GM11168 (cell line): ENCODE results near the gene SLC8A3.

ENCODE experiments used
- in situ Hi-C: fragments of 300-500 bp; cut with MboI; formaldehyde crosslinking; loops from one replicate; pipeline ENCODE4 v1.12.0; 2022; ENCODE audit warnings: low sequenced_read_pairs; ENCODE audit not compliant: unreplicated experiment

Gene SLC8A3

GRCh38 chr14:70130482-70130881 is 58.3 kb downstream of the SLC8A3 start:
- in situ Hi-C loops = no loop called here

- in situ Hi-C loops = no loop called here
Measured at GRCh38 chr14:70127186-70127585, 61.6 kb downstream of the SLC8A3 start.

- in situ Hi-C loops = no loop called here
Measured at GRCh38 chr14:70123796-70124195, 65.0 kb downstream of the SLC8A3 start.

GRCh38 chr14:70121521-70121920 is 67.2 kb downstream of the SLC8A3 start:
- in situ Hi-C loops = no loop called here

GRCh38 chr14:70118064-70118463 is 70.7 kb downstream of the SLC8A3 start:
- in situ Hi-C loops = no loop called here

- in situ Hi-C loops = no loop called here
Measured at GRCh38 chr14:70116278-70116677, 72.5 kb downstream of the SLC8A3 start.

DNA sequence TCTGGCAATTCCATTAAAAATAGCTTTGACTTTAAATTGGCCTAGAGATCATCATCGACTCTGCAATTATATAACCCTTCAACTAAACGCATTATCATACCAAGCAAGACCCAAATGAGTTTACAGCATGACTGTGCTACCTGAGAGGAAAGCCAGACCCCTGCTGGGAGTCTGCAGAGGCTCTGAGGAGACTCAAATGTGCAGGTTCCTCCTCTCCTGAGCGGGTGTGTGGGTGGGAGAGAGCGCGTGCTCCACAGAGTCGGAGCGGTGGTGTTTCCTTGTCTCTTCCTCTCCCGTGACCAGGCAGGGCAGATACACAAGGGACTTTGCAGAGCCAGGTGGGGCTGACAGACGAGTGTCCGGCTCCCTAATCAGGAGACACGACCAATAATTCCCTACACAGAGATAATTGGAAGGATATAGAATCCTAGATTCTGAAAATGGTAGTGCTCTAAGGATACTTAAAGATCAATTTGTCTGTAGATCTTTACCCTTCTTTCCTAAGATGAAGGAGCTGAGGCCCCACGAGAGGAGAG is 74.1 kb downstream of the SLC8A3 start:
- in situ Hi-C loops = no loop called here

- in situ Hi-C loops = no loop called here
Measured at GRCh38 chr14:70113211-70113610, 75.5 kb downstream of the SLC8A3 start.

- in situ Hi-C loops = no loop called here
Measured at GRCh38 chr14:70108419-70108818, 80.3 kb downstream of the SLC8A3 start.

GRCh38 chr14:70107309-70107708 is 81.4 kb downstream of the SLC8A3 start:
- in situ Hi-C loops = no loop called here

DNA sequence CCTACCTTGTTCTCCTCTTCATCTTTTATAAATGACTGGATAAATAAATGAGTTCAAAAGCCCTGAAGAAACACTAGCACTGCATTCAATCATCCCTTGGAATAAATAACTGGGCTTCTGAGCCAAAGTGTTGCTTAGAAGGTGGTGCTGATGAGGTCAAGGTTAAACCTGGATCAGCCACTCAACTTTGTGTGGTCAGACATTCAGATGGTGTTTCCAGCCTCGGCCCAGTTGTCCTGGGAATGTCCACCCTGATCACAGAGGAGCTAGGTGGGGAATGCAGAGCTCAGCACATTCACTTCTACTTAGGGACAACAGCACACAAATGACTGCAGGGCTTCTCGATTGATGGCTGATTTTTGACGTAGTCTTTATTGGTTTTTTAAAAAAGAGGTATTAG is 88.7 kb downstream of the SLC8A3 start:
- in situ Hi-C loops = no loop called here

GRCh38 chr14:70098250-70098809 is 90.4 kb downstream of the SLC8A3 start:
- in situ Hi-C loops = loop anchor here (25.0 kb wide), 1 partner anchor 164 kb away; no protein-coding TSS in a partner anchor

DNA sequence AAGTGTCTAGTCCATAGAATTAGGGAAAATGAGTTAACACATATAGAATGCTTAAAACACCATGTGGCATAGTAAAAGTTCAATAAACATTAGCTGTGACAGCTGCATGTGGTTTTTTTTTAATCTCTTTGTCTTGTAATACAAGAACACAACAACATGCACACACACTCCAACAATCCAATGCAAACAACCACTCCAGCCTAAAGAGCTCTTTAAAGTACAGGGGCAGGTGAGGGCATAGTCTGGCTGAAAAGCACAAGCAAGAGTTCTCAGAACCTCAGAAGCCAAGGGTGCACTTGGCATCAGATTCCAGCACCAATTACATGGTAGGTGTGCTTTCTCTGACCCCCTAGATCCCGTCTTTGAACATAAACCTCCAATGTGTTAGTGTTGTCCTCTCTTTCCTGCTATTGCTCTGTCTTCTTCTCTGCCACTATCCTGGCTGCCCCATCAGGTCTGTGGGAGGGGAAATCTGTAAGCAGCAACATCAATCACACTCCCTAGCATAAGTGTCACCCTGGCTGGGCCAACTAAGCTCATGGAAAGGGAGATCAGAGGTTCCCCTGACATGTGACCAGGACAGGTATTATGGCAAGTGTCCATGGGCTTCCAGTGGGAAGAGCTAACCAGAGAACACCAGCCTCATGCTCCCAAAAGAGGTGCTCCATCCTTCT is 91.0 kb downstream of the SLC8A3 start:
- in situ Hi-C loops = loop anchor here (25.0 kb wide), 1 partner anchor 165 kb away; no protein-coding TSS in a partner anchor

- in situ Hi-C loops = loop anchor here (25.0 kb wide), 1 partner anchor 165 kb away; no protein-coding TSS in a partner anchor
Measured at GRCh38 chr14:70096866-70097265, 91.9 kb downstream of the SLC8A3 start.

GRCh38 chr14:70094631-70095030 is 94.1 kb downstream of the SLC8A3 start:
- in situ Hi-C loops = loop anchor here (25.0 kb wide), 1 partner anchor 168 kb away; no protein-coding TSS in a partner anchor

DNA sequence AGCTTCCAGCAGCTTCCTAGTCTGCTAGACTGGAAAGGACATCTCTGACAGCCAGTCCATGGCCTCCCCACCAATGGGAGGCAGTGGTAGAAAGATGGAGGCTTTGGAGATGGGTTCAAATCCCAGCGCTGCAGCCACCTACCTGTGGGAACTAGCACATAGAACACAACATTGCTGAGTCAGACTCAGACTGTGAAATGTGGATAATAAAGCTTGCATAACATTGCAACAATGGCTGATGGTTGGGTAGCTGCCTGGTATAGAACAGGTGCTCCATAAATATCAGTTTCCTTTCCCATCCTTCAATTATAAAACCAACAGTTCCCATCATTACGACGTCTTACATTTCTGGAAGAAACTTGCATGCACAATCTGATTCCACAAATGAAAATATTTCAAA is 94.6 kb downstream of the SLC8A3 start:
- in situ Hi-C loops = loop anchor here (25.0 kb wide), 1 partner anchor 168 kb away; no protein-coding TSS in a partner anchor

DNA sequence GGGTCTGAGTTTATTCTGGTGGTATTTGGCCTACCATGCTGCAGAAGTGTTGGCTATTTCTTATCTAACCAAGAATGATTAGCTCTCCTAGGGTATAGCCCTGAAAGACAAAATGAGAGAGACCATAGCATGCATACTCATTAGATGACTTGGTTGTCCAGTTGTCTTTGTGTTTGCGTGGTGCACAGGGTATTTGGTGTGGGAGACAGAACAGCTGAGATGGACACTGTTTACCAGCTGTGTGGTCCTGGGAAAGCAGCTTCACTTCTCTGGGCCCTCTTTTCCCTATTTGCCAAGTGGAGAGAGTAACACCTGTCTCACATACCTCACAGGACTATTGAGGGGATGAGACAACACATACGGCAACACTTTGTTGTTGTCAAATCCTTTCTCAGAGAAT is 95.6 kb downstream of the SLC8A3 start:
- in situ Hi-C loops = loop anchor here (25.0 kb wide), 1 partner anchor 169 kb away; no protein-coding TSS in a partner anchor

GRCh38 chr14:70087380-70087697 is 101.4 kb downstream of the SLC8A3 start:
- in situ Hi-C loops = loop anchor here (25.0 kb wide), 1 partner anchor 175 kb away; no protein-coding TSS in a partner anchor

DNA sequence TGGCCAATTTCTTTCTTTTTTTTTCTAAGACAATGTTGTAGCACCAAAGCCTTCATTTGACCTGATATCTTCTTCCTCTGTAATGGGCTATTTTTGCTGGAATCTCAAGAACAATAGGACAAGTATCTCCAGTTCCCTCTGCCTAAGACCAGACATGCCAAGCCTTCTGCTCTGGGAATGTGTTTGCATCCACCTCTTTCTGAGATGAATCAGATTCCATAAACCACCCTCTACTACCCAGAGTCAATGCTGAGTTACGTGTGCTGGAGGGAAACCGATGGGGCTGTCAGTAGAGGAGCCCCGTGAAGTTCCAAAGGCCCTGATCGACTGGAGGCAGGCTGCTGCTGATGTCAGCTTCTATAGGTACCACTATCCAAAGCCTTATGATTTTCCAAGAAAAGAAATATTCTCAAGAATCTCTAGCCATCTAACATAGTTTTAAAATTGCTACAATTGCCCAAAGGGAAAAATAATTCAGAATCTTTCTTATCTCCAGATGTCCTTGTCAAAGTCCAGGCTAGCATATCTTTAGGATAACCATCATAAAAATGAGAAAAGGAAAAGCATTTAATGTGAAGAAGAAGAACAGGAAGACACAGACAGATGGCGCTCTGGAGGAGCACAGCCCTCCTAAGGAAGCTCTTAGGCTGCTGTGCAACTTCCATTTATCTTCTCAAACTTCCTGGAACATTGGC is 101.9 kb downstream of the SLC8A3 start:
- in situ Hi-C loops = loop anchor here (25.0 kb wide), 1 partner anchor 175 kb away; no protein-coding TSS in a partner anchor

- in situ Hi-C loops = loop anchor here (25.0 kb wide), 1 partner anchor 178 kb away; no protein-coding TSS in a partner anchor
Measured at GRCh38 chr14:70084226-70084625, 104.5 kb downstream of the SLC8A3 start.

DNA sequence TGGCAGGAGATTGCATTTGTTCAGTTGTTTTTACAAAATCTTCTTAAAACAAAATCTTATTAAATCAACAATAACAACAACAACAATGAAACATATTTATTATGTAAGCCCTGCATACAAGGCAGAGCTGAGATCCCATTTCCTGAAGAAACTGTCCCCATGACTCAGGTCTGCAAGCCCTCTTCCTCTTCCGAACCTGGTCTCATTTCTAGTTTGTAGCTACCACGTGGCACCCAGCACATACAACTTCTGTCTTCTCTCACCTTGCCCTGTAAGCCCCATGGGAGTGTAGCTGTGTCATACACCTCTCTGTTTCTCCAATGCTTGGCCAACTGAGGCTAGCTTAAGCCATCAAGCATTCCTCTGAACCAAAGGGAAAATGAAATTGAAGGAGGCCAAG is 106.4 kb downstream of the SLC8A3 start:
- in situ Hi-C loops = loop anchor here (25.0 kb wide), 1 partner anchor 180 kb away; no protein-coding TSS in a partner anchor
